HepG2 (cell line): ENCODE data around the gene OR10H2. TPM values are rescaled to one million over a fixed set of nuclear protein-coding genes. Genes with fewer than 3 reads are reported as not detected.
A peak's percentile ranks its signal among the peaks of the same experiment; 100 is the strongest.

Source experiments
- DBP ChIP-seq: sonication (generic); formaldehyde crosslinking; IDR thresholded peaks from 2 replicates; pipeline ENCODE4 v1.4.0; 2020; ENCODE audit warnings: missing genetic modification reagents; ENCODE audit errors: not compliant biosample characterization
- DNMT1 ChIP-seq: sonication (generic); formaldehyde crosslinking; IDR thresholded peaks from 2 replicates; pipeline ENCODE4 v1.5.1; 2020; ENCODE audit warnings: mild to moderate bottlenecking, missing genetic modification reagents
- FOXM1 ChIP-seq: sonication (generic); formaldehyde crosslinking; IDR thresholded peaks from 2 replicates; pipeline ENCODE4 v1.5.0; 2020; ENCODE audit warnings: missing genetic modification reagents
- HIVEP1 ChIP-seq: sonication (generic); formaldehyde crosslinking; IDR thresholded peaks from 2 replicates; pipeline ENCODE4 v1.4.0; 2020; ENCODE audit warnings: mild to moderate bottlenecking, missing genetic modification reagents
- HNRNPH1 ChIP-seq: fragments of 200-400 bp; formaldehyde crosslinking; optimal IDR thresholded peaks from 2 replicates; pipeline ENCODE3; 2017; ENCODE audit warnings: mild to moderate bottlenecking, low read depth, low read length
- MAZ ChIP-seq, 2 experiments: sonication (generic) in 1 of 2; formaldehyde crosslinking in 1 of 2; IDR thresholded peaks; 2 replicates each; pipeline versions ENCODE4 v1.5.0 to v1.6.1; 2012 to 2020; ENCODE audit warnings: low read depth in 2 of 2, mild to moderate bottlenecking in 2 of 2, borderline replicate concordance in 1 of 2, improper control_type of control experiment in 1 of 2, low read length in 1 of 2, missing genetic modification reagents in 1 of 2, moderate library complexity in 1 of 2
- MEIS1 ChIP-seq: sonication (generic); formaldehyde crosslinking; IDR thresholded peaks from 2 replicates; pipeline ENCODE4 v1.9.0; 2021; ENCODE audit warnings: mild to moderate bottlenecking, missing genetic modification reagents, moderate library complexity, borderline replicate concordance
- MIXL1 ChIP-seq: IDR thresholded peaks from 2 replicates; pipeline ENCODE4 v1.6.1; 2016
- NR3C1 ChIP-seq: sonication (generic); formaldehyde crosslinking; IDR thresholded peaks from 2 replicates; pipeline ENCODE4 v1.4.0; 2020; ENCODE audit warnings: missing genetic modification reagents
- POLR2A ChIP-seq, 2 experiments: IDR thresholded peaks; 2 replicates each; pipeline ENCODE4 v1.6.1; 2011; ENCODE audit warnings: low read depth in 2 of 2, low read length in 2 of 2, mild to moderate bottlenecking in 1 of 2, moderate library complexity in 1 of 2; ENCODE audit not compliant: insufficient read depth in 1 of 2
- SNRNP70 ChIP-seq: fragments of 200-400 bp; formaldehyde crosslinking; IDR thresholded peaks from 2 replicates; pipeline ENCODE4 v1.6.1; 2017; ENCODE audit warnings: mild to moderate bottlenecking, low read depth, low read length, moderate library complexity
- SP140L ChIP-seq: sonication (generic); formaldehyde crosslinking; IDR thresholded peaks from 2 replicates; pipeline ENCODE4 v1.4.0; 2020; ENCODE audit warnings: missing genetic modification reagents, borderline replicate concordance
- TBL1XR1 ChIP-seq: fragments of 150-350 bp; IDR thresholded peaks from 2 replicates; pipeline ENCODE4 v1.6.1; 2014; ENCODE audit warnings: borderline replicate concordance, low read length; ENCODE audit not compliant: partially characterized antibody
- TEF ChIP-seq: sonication (generic); formaldehyde crosslinking; IDR thresholded peaks from 2 replicates; pipeline ENCODE4 v1.5.0; 2020; ENCODE audit warnings: missing genetic modification reagents
- ZEB1 ChIP-seq: IDR thresholded peaks from 2 replicates; pipeline ENCODE4 v1.6.1; 2012; ENCODE audit warnings: mild to moderate bottlenecking, low read depth, inconsistent platforms; ENCODE audit not compliant: insufficient replicate concordance
- ZFP62 ChIP-seq: sonication (generic); formaldehyde crosslinking; IDR thresholded peaks from 2 replicates; pipeline ENCODE4 v1.4.0; 2020; ENCODE audit warnings: missing genetic modification reagents
- ZFX ChIP-seq: sonication (generic); formaldehyde crosslinking; IDR thresholded peaks from 2 replicates; pipeline ENCODE4 v1.4.0; 2020; ENCODE audit warnings: mild to moderate bottlenecking, low read depth, missing genetic modification reagents, moderate library complexity
- ZNF234 ChIP-seq: sonication (generic); formaldehyde crosslinking; conservative IDR thresholded peaks from 2 replicates; pipeline ENCODE4 v1.5.1; 2020; ENCODE audit warnings: mild to moderate bottlenecking, missing genetic modification reagents
- ZNF282 ChIP-seq: fragments of 450-650 bp; IDR thresholded peaks from 2 replicates; pipeline ENCODE4 v1.6.1; 2018; ENCODE audit not compliant: partially characterized antibody
- ZNF383 ChIP-seq: sonication (generic); formaldehyde crosslinking; IDR thresholded peaks from 2 replicates; pipeline ENCODE4 v1.4.0; 2020; ENCODE audit warnings: missing genetic modification reagents, mild to moderate bottlenecking, borderline replicate concordance
- ZNF644 ChIP-seq: IDR thresholded peaks from 2 replicates; pipeline ENCODE4 v1.6.1; 2016; ENCODE audit warnings: low read depth
- ZNF672 ChIP-seq: sonication (generic); formaldehyde crosslinking; IDR thresholded peaks from 2 replicates; pipeline ENCODE4 v1.8.1; 2022; ENCODE audit warnings: missing genetic modification reagents
- ZSCAN29 ChIP-seq: sonication (generic); formaldehyde crosslinking; conservative IDR thresholded peaks from 2 replicates; pipeline ENCODE4 v1.4.0; 2020; ENCODE audit warnings: mild to moderate bottlenecking, missing genetic modification reagents
- ZSCAN9 ChIP-seq: IDR thresholded peaks from 2 replicates; pipeline ENCODE4 v1.6.1; 2016; ENCODE audit warnings: borderline replicate concordance
- ZZZ3 ChIP-seq: sonication (generic); formaldehyde crosslinking; IDR thresholded peaks from 2 replicates; pipeline ENCODE4 v1.4.0; 2020; ENCODE audit warnings: missing genetic modification reagents, mild to moderate bottlenecking, borderline replicate concordance
- polyA plus RNA-seq, 8 experiments: library from polyadenylated mRNA; depleted of rRNA in 3 of 8; stranded (reverse) in 7 of 8; unstranded in 1 of 8; fragments of >200 nt; fragmentation: Illumina TruSeq in 4 of 8; extraction: Trizol in 4 of 8; gene quantifications; 2 replicates each; pipeline versions ENCODE4 v1.2.1 to v1.2.3, GENCODE V29; 2011 to 2016; ENCODE audit warnings: low read depth in 4 of 8, missing spikeins in 1 of 8, mixed read lengths in 1 of 8; ENCODE audit not compliant: insufficient read depth in 1 of 8
- total RNA-seq, 5 experiments: library from RNA; depleted of rRNA; stranded (reverse); fragments of >200 nt; fragmentation: Illumina TruSeq; extraction: Trizol; gene quantifications; 2 replicates each; pipeline ENCODE4 v1.2.3, GENCODE V29; 2016; ENCODE audit warnings: low read depth in 1 of 5
- TF ChIP-seq, protein P1 (sequence below): IDR thresholded peaks from 2 replicates; pipeline ENCODE4 v1.6.1; 2016; ENCODE audit warnings: missing compliant biosample characterization, missing genetic modification reagents, borderline replicate concordance
- TF ChIP-seq, protein P2 (sequence below): sonication (generic); formaldehyde crosslinking; IDR thresholded peaks from 2 replicates; pipeline ENCODE4 v1.9.0; 2022; ENCODE audit warnings: missing genetic modification reagents, mild to moderate bottlenecking, borderline replicate concordance

OR10H2 gene
- total and polyA plus RNA-seq, 2 of the 13 experiments (the other 11 are each of a cell fraction or from before 2014, with no cell fraction given) = not detected

- TF ChIP-seq ZNF234 (CRISPR knock-in tag) = no peak
- no peak for TF ChIP-seq SP140L (CRISPR knock-in tag)
- TF ChIP-seq NR3C1 (CRISPR knock-in tag) = no peak
- no peak for TF ChIP-seq FOXM1 (CRISPR knock-in tag)
- TF ChIP-seq ZFP62 = no peak
- no peak for TF ChIP-seq HIVEP1 (CRISPR knock-in tag)
- no peak for TF ChIP-seq POLR2A (IDR thresholded peaks at IDR 0.05; ENCODE audit: insufficient read depth in 1 of 2, low read depth in 2 of 2, low read length in 2 of 2)
- 0 out of 2 replicates have a peak, but pooled peaks have one; percentile 66 for TF ChIP-seq MEIS1 (CRISPR knock-in tag)
- TF ChIP-seq, protein P1, sequence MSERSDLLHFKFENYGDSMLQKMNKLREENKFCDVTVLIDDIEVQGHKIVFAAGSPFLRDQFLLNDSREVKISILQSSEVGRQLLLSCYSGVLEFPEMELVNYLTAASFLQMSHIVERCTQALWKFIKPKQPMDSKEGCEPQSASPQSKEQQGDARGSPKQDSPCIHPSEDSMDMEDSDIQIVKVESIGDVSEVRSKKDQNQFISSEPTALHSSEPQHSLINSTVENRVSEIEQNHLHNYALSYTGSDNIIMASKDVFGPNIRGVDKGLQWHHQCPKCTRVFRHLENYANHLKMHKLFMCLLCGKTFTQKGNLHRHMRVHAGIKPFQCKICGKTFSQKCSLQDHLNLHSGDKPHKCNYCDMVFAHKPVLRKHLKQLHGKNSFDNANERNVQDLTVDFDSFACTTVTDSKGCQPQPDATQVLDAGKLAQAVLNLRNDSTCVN (CRISPR knock-in tag) = no peak
- TF ChIP-seq TBL1XR1 = peak; percentile 50
- no peak for TF ChIP-seq TEF (CRISPR knock-in tag)
- TF ChIP-seq ZFX (CRISPR knock-in tag) = peak; percentile 17; the same call in 1 of the 2 replicates
- no peak for TF ChIP-seq ZNF282
- no peak for TF ChIP-seq ZSCAN29
- peak; percentile 71; the same call in 1 of the 2 replicates for TF ChIP-seq ZNF644 (CRISPR knock-in tag)
- no peak for TF ChIP-seq ZZZ3 (CRISPR knock-in tag)
- no peak for TF ChIP-seq ZSCAN9 (CRISPR knock-in tag)
- no peak for TF ChIP-seq MAZ (IDR thresholded peaks at IDR 0.05; ENCODE audit: borderline replicate concordance, low read depth, low read length)
- no peak for TF ChIP-seq MAZ (CRISPR knock-in tag; IDR thresholded peaks at IDR 0.05; ENCODE audit: low read depth)
- no peak for TF ChIP-seq DBP (CRISPR knock-in tag)
- TF ChIP-seq ZNF672 = no peak
- TF ChIP-seq, protein P2, sequence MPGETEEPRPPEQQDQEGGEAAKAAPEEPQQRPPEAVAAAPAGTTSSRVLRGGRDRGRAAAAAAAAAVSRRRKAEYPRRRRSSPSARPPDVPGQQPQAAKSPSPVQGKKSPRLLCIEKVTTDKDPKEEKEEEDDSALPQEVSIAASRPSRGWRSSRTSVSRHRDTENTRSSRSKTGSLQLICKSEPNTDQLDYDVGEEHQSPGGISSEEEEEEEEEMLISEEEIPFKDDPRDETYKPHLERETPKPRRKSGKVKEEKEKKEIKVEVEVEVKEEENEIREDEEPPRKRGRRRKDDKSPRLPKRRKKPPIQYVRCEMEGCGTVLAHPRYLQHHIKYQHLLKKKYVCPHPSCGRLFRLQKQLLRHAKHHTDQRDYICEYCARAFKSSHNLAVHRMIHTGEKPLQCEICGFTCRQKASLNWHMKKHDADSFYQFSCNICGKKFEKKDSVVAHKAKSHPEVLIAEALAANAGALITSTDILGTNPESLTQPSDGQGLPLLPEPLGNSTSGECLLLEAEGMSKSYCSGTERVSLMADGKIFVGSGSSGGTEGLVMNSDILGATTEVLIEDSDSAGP = no peak
- TF ChIP-seq SNRNP70 = no peak
- TF ChIP-seq ZNF383 (CRISPR knock-in tag) = no peak
- no peak for TF ChIP-seq DNMT1
- TF ChIP-seq MIXL1 (CRISPR knock-in tag) = no peak
- TF ChIP-seq HNRNPH1 = no peak
- no peak for TF ChIP-seq ZEB1
These were observed 47.1 kb upstream of the OR10H2 start (continued) for GRCh38 chr19:15680478-15681322.
